HG03025 (cell line): ENCODE data around the gene PPP1R7.
"Not testable (repeated sequence)": the region's sequence is repeated elsewhere in the genome, so short reads cannot be mapped to it uniquely, and the experiment has no call there.

ENCODE experiments used
- ATAC-seq: cut with Tn5 transposase; IDR thresholded peaks from one replicate; pipeline ENCODE4 v1.9.1; 2021; ENCODE audit warnings: mild to moderate bottlenecking, moderate library complexity; ENCODE audit not compliant: unreplicated experiment, low FRiP score

The PPP1R7 gene

GRCh38 chr2:241189093-241189855 lies 39.0 kb downstream of the PPP1R7 start:
- ATAC-seq: no peak

- ATAC-seq: no peak
Observed at GRCh38 chr2:241189856-241190201, 39.6 kb downstream of the PPP1R7 start.

- ATAC-seq: no peak
Observed at GRCh38 chr2:241190291-241190981, 40.2 kb downstream of the PPP1R7 start.

GRCh38 chr2:241191081-241191480 lies 40.8 kb downstream of the PPP1R7 start:
- no peak for ATAC-seq

- ATAC-seq: no peak
Observed at GRCh38 chr2:241193271-241193670, 43.0 kb downstream of the PPP1R7 start.

GRCh38 chr2:241194811-241195210 lies 44.5 kb downstream of the PPP1R7 start:
- no peak for ATAC-seq

GRCh38 chr2:241195506-241196130 lies 45.4 kb downstream of the PPP1R7 start:
- ATAC-seq: no peak

- ATAC-seq: not testable (repeated sequence)
Observed at GRCh38 chr2:241197246-241197645, 47.0 kb downstream of the PPP1R7 start.

GRCh38 chr2:241197947-241198346 lies 47.7 kb downstream of the PPP1R7 start:
- ATAC-seq: no peak

GRCh38 chr2:241198381-241199279 lies 48.4 kb downstream of the PPP1R7 start:
- ATAC-seq: no peak

- ATAC-seq: no peak
Observed at GRCh38 chr2:241199286-241199685, 49.0 kb downstream of the PPP1R7 start.

GRCh38 chr2:241199897-241200821 lies 49.9 kb downstream of the PPP1R7 start:
- no peak for ATAC-seq

GRCh38 chr2:241200822-241201395 lies 50.6 kb downstream of the PPP1R7 start:
- ATAC-seq: no peak

- ATAC-seq: no peak
Observed at GRCh38 chr2:241201445-241202267, 51.4 kb downstream of the PPP1R7 start.

- ATAC-seq: no peak
Observed at GRCh38 chr2:241202268-241202585, 52.0 kb downstream of the PPP1R7 start.

- ATAC-seq: no peak
Observed at GRCh38 chr2:241202681-241203080, 52.4 kb downstream of the PPP1R7 start.

GRCh38 chr2:241203218-241204009 lies 53.1 kb downstream of the PPP1R7 start:
- no peak for ATAC-seq

GRCh38 chr2:241204010-241204384 lies 53.7 kb downstream of the PPP1R7 start:
- ATAC-seq: no peak
